NCI-H1092 treated with DMSO at 0.1 percent for 48 hours (cell line): ENCODE results near the gene VASN.
A peak's percentile ranks its signal among the peaks of the same experiment; 100 is the strongest.

Experiments
- DNase-seq: peaks from one replicate; lab custom pipeline; 2025; lab: John Stamatoyannopoulos, UW

VASN gene

DNA sequence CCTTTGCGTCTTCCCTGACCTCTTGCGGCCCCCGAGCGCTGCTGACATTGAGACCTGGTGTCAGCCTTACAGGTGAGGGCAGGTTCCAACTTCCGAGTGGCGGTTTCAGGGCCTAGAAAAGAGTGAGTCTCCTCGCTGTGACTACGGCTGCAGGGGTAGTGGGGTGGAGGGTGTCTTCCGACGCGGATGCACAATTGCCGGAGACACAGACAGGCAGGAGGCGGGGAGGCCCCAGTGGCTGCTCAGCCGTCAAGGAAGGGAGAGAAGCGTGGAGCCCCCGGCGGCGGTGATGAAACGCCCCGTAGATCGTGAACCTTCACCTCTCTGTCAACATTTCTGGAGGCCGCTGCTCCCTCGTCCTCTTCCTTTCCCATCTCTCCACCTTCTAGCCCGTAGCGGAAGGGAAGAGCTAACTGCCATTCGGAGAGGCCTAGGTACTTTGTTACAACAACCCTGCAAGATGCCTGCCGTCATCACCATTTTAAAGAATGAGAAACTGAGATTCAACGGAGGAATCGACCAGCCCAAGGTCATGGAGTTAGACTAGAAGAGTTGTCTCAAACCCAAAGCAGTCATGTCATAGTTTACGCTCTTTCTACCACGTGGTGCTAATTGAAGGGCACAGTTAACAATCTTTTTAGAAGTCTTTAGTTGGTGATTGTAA lies 54.5 kb downstream of the VASN start:
- peak; percentile 11 for DNase-seq

GRCh38 chr16:4426722-4427372 lies 55.2 kb downstream of the VASN start:
- DNase-seq: no peak

DNA sequence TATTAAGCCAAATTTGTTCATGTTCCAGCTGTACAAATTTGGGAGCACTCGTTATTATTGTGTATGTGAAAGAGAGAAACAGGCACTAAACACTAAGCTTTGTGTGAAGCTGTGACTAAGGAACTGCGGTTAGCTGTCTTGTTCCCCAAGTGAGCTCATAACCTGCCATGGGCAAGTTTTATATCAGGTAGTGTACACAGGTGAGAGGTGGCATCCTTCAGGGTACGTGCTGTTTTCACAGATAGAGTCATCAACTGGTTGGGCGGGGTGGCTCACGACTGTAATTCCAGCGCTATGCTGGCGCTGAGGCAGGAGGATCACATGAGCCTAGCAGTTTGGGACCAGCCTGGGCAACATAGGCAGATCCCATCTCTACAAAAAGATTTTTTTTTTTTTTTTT lies 56.9 kb downstream of the VASN start:
- no peak for DNase-seq

- no peak for DNase-seq
Observed at GRCh38 chr16:4431023-4431422, 59.4 kb downstream of the VASN start.
